ENCODE data around the gene KLHL15. TPM values are rescaled to one million over a fixed set of nuclear protein-coding genes. Genes with fewer than 3 reads are reported as not detected.

The KLHL15 gene
- polyA plus RNA-seq, 1 of the 3 experiments (the other 2 are of a cell fraction): 2.4 TPM

GRCh38 chrX:23982891-23983290 is 44.1 kb downstream of the KLHL15 start (continued):
- TF ChIP-seq RFX5 (IDR thresholded peaks at IDR 0.05; ENCODE audit: low read length) (no peak), POLR2AphosphoS5 (IDR thresholded peaks at IDR 0.05; ENCODE audit: low read depth, low read length) (no peak), NRF1 (IDR thresholded peaks at IDR 0.05; ENCODE audit: low read depth, low read length) (no peak), RCOR1 (IDR thresholded peaks at IDR 0.05; ENCODE audit: low read length) (no peak), FOXJ3 (CRISPR knock-in tag; IDR thresholded peaks at IDR 0.05) (no peak)

GRCh38 chrX:23981711-23982110 is 45.3 kb downstream of the KLHL15 start:
- Histone ChIP-seq H4K20me1 (ENCODE audit: insufficient read depth) (no peaks in the 10 kb centered on the region), H3K9me2 (no peaks in the 10 kb centered on the region), H3K4me3 (ENCODE audit: low read depth in 2 of 2, low read length in 1 of 2) (no peak overlapping the region), H3K36me3 (replicated peaks in 1 of 2; ENCODE audit: control insufficient read depth in 1 of 2, insufficient read depth in 2 of 2, low read length in 1 of 2) (peaks cover 5 to 9% of the 10 kb centered on the region in 2 experiments), H3K4me2 (no peak overlapping the region), H3K27ac (ENCODE audit: low read depth in 2 of 2, low read length in 1 of 2) (no peak overlapping the region), H3K9ac (no peak overlapping the region), H2AFZ (ENCODE audit: low read depth) (no peak overlapping the region), H3K4me1 (ENCODE audit: control insufficient read depth in 1 of 2, insufficient read depth in 2 of 2, low read depth in 1 of 2, low read length in 1 of 2) (no peaks in the 10 kb centered on the region; a peak in 1 of 4 replicates), H3F3A (replicated peaks; ENCODE audit: insufficient read depth) (no peaks in the 10 kb centered on the region), H3K9me3 (no peaks in the 10 kb centered on the region), H3K27me3 (ENCODE audit: insufficient read depth) (no peaks in the 10 kb centered on the region; the same call in 1 of the 2 replicates), H3K79me2 (ENCODE audit: insufficient read depth) (peaks cover 10% of the 10 kb centered on the region; the same call in 1 of the 2 replicates)
- POLR2A ChIA-PET: no interaction called here
- TF ChIP-seq FOSL2 (IDR thresholded peaks at IDR 0.05; ENCODE audit: borderline replicate concordance, low read depth): no peak
- no peak for TF ChIP-seq FOXM1 (IDR thresholded peaks at IDR 0.05; ENCODE audit: low read depth)
- TF ChIP-seq MEF2A (IDR thresholded peaks at IDR 0.05; ENCODE audit: borderline replicate concordance, low read depth): no peak
- TF ChIP-seq RCOR1 (IDR thresholded peaks at IDR 0.05; ENCODE audit: low read length): no peak
- no peak for TF ChIP-seq MXI1 (IDR thresholded peaks at IDR 0.05; ENCODE audit: low read depth, low read length)
- no peak for TF ChIP-seq JUND (IDR thresholded peaks at IDR 0.05)
- TF ChIP-seq TAF1 (IDR thresholded peaks at IDR 0.05; ENCODE audit: borderline replicate concordance, low read depth, low read length): no peak
- no peak for TF ChIP-seq GABPA (IDR thresholded peaks at IDR 0.05; ENCODE audit: low read depth)
- no peak for TF ChIP-seq USF1 (IDR thresholded peaks at IDR 0.05; ENCODE audit: borderline replicate concordance, low read depth)
- no peak for TF ChIP-seq RXRA (IDR thresholded peaks at IDR 0.05; ENCODE audit: borderline replicate concordance, low read depth)
- TF ChIP-seq RFX5 (IDR thresholded peaks at IDR 0.05; ENCODE audit: low read length): no peak
- TF ChIP-seq MAX (IDR thresholded peaks at IDR 0.05; ENCODE audit: low read depth): no peak
- no peak for TF ChIP-seq NRF1 (IDR thresholded peaks at IDR 0.05; ENCODE audit: low read depth, low read length)
- no peak for TF ChIP-seq EZH2phosphoT487 (IDR thresholded peaks at IDR 0.05; ENCODE audit: borderline replicate concordance, low read depth)
- no peak for TF ChIP-seq ZBTB33 (IDR thresholded peaks at IDR 0.05; ENCODE audit: borderline replicate concordance, low read depth)
- DNase-seq: no peak
- CTCF ChIA-PET: interaction anchor here (0.8 to 1.6 kb wide), 2 partner anchors 11 to 73 kb away, joined by 3 to 4 read pairs; no protein-coding TSS in a partner anchor
- 57% methylated on average over 2 of the region's 2 CpGs for WGBS (ENCODE audit: low lambda C conversion rate)
